H9 (cell line): ENCODE data around the gene TMCO2. TPM values are rescaled to one million over a fixed set of nuclear protein-coding genes. Genes with fewer than 3 reads are reported as not detected.

Experiments
- DNase-seq: peaks from one replicate; pipeline ENCODE4 v3.0.0-alpha.2; 2017
- H2AFZ ChIP-seq: one replicate; pipeline ENCODE4 v1.6.1; 2013; ENCODE audit warnings: mild to moderate bottlenecking, low read length, control low read depth, moderate library complexity
- H2AK5ac ChIP-seq: 2 replicates; pipeline ENCODE4 v1.6.1; 2013; ENCODE audit warnings: low read length, control low read depth, mixed read lengths; ENCODE audit not compliant: insufficient read length
- H2BK120ac ChIP-seq: one replicate; pipeline ENCODE4 v1.6.1; 2013; ENCODE audit warnings: low read depth, mild to moderate bottlenecking, low read length, control low read depth, inconsistent platforms; ENCODE audit not compliant: poor library complexity, severe bottlenecking
- H2BK12ac ChIP-seq: 2 replicates; pipeline ENCODE4 v1.6.1; 2013; ENCODE audit warnings: low read length, control low read depth, mixed read lengths, low read depth; ENCODE audit not compliant: insufficient read length
- H2BK15ac ChIP-seq: 2 replicates; pipeline ENCODE4 v1.6.1; 2013; ENCODE audit warnings: low read depth, low read length, control low read depth
- H2BK20ac ChIP-seq: one replicate; pipeline ENCODE4 v1.6.1; 2013; ENCODE audit warnings: low read depth, mild to moderate bottlenecking, low read length, control low read depth, inconsistent platforms; ENCODE audit not compliant: poor library complexity, severe bottlenecking
- H2BK5ac ChIP-seq: 2 replicates; pipeline ENCODE4 v1.6.1; 2013; ENCODE audit warnings: low read length, control low read depth, mixed read lengths; ENCODE audit not compliant: insufficient read length
- H3K14ac ChIP-seq: 2 replicates; pipeline ENCODE4 v1.6.1; 2013; ENCODE audit warnings: low read length, control low read depth; ENCODE audit not compliant: insufficient read depth
- H3K18ac ChIP-seq: 2 replicates; pipeline ENCODE4 v1.6.1; 2013; ENCODE audit warnings: low read depth, mild to moderate bottlenecking, mixed read lengths, low read length, control low read depth; ENCODE audit not compliant: insufficient read length
- H3K23ac ChIP-seq: 2 replicates; pipeline ENCODE4 v1.6.1; 2013; ENCODE audit warnings: low read length, control low read depth, mixed read lengths, low read depth; ENCODE audit not compliant: insufficient read length
- H3K23me2 ChIP-seq: 2 replicates; pipeline ENCODE4 v1.6.1; 2013; ENCODE audit warnings: low read depth, mild to moderate bottlenecking, mixed read lengths, low read length, control low read depth; ENCODE audit not compliant: insufficient read length, poor library complexity, severe bottlenecking
- H3K27ac ChIP-seq: 2 replicates; pipeline ENCODE4 v1.5.1; 2013; ENCODE audit warnings: low read length, control low read depth, mixed read lengths, low read depth; ENCODE audit not compliant: insufficient read length
- H3K27me3 ChIP-seq: 2 replicates; pipeline ENCODE4 v1.6.1; 2013; ENCODE audit warnings: low read length, control low read depth, inconsistent platforms; ENCODE audit not compliant: insufficient read depth
- H3K4ac ChIP-seq: 2 replicates; pipeline ENCODE4 v1.6.1; 2013; ENCODE audit warnings: low read depth, mild to moderate bottlenecking, control low read depth, inconsistent platforms, low read length, moderate library complexity
- H3K4me1 ChIP-seq: 2 replicates; pipeline ENCODE4 v1.6.1; 2013; ENCODE audit warnings: low read length, control low read depth, inconsistent platforms; ENCODE audit not compliant: insufficient read depth
- H3K4me2 ChIP-seq: 2 replicates; pipeline ENCODE4 v1.6.1; 2013; ENCODE audit warnings: low read length, control low read depth, mixed read lengths; ENCODE audit not compliant: insufficient read length, insufficient read depth
- H3K56ac ChIP-seq: 2 replicates; pipeline ENCODE4 v1.6.1; 2013; ENCODE audit warnings: low read depth, mild to moderate bottlenecking, mixed read lengths, low read length, control low read depth; ENCODE audit not compliant: insufficient read length
- H3K79me1 ChIP-seq: 2 replicates; pipeline ENCODE4 v1.6.1; 2013; ENCODE audit warnings: low read depth, mild to moderate bottlenecking, moderate library complexity, low read length, control low read depth, inconsistent platforms; ENCODE audit not compliant: insufficient read depth, poor library complexity, severe bottlenecking
- H3K79me2 ChIP-seq: 2 replicates; pipeline ENCODE4 v1.6.1; 2013; ENCODE audit warnings: low read length, control low read depth, inconsistent platforms; ENCODE audit not compliant: insufficient read depth
- H3K9ac ChIP-seq: 2 replicates; pipeline ENCODE4 v1.6.1; 2013; ENCODE audit warnings: low read length, control low read depth, mixed read lengths; ENCODE audit not compliant: insufficient read length; ENCODE audit errors: extremely low read depth
- H3K9me3 ChIP-seq: one replicate; pipeline ENCODE4 v1.6.1; 2013; ENCODE audit warnings: low read depth, low read length, inconsistent platforms; ENCODE audit not compliant: control insufficient read depth
- H3T11ph ChIP-seq: one replicate; pipeline ENCODE4 v1.6.1; 2013; ENCODE audit warnings: mild to moderate bottlenecking, low read length, control low read depth, inconsistent platforms
- H4K20me1 ChIP-seq: one replicate; pipeline ENCODE4 v1.6.1; 2013; ENCODE audit not compliant: control insufficient read depth, insufficient read length, insufficient read depth
- H4K5ac ChIP-seq: 2 replicates; pipeline ENCODE4 v1.6.1; 2013; ENCODE audit warnings: low read depth, mild to moderate bottlenecking, mixed read lengths, low read length, control low read depth; ENCODE audit not compliant: insufficient read length
- H4K8ac ChIP-seq: replicated peaks from 2 replicates; pipeline ENCODE4 v1.6.1; 2013; ENCODE audit warnings: low read length, control low read depth, mixed read lengths, low read depth; ENCODE audit not compliant: insufficient read length
- H4K91ac ChIP-seq: 2 replicates; pipeline ENCODE4 v1.6.1; 2013; ENCODE audit warnings: low read depth, mild to moderate bottlenecking, moderate library complexity, mixed read lengths, low read length, control low read depth; ENCODE audit not compliant: insufficient read length
- H3K27ac Mint-ChIP-seq, 3 experiments: 2 replicates in 2 of 3; 3 replicates in 1 of 3; pipeline ENCODE4 v1.8.0; 2020 to 2021; ENCODE audit warnings: mixed read lengths in 3 of 3, mild to moderate bottlenecking in 1 of 3, moderate library complexity in 1 of 3
- H3K27me3 Mint-ChIP-seq: 2 replicates; pipeline ENCODE4 v1.8.0; 2021; ENCODE audit warnings: low read depth, mild to moderate bottlenecking, moderate library complexity, mixed read lengths
- H3K36me3 Mint-ChIP-seq, 3 experiments: 2 replicates in 2 of 3; 3 replicates in 1 of 3; pipeline ENCODE4 v1.8.0; 2020 to 2021; ENCODE audit warnings: low read depth in 3 of 3, mixed read lengths in 3 of 3; ENCODE audit not compliant: insufficient read depth in 1 of 3
- H3K4me1 Mint-ChIP-seq, 2 experiments: 2 replicates each; pipeline ENCODE4 v1.8.0; 2020; ENCODE audit warnings: mixed read lengths in 2 of 2
- H3K4me3 Mint-ChIP-seq, 2 experiments: 2 replicates in 1 of 2; 3 replicates in 1 of 2; pipeline ENCODE4 v1.8.0; 2020 to 2021; ENCODE audit warnings: mild to moderate bottlenecking in 2 of 2, mixed read lengths in 2 of 2, moderate library complexity in 1 of 2
- H3K9me3 Mint-ChIP-seq, 2 experiments: 2 replicates in 1 of 2; 3 replicates in 1 of 2; pipeline ENCODE4 v1.8.0; 2020; ENCODE audit warnings: mild to moderate bottlenecking in 2 of 2, mixed read lengths in 2 of 2, moderate library complexity in 1 of 2
- CTCF ChIP-seq: fragments of 200-600 bp; sonication (generic); conservative IDR thresholded peaks from 3 replicates; pipeline ENCODE4 v1.8.0; 2021; ENCODE audit warnings: antibody characterized with exemption, mild to moderate bottlenecking
- WGBS: extraction: QIAGEN DNeasy Blood & Tissue Kit; methylation state at CpG from one replicate; pipeline ENCODE4 v1.1.7; 2013; ENCODE audit warnings: missing lambda C conversion rate, low lambda C conversion rate, mixed read lengths; ENCODE audit not compliant: insufficient read length; ENCODE audit errors: extremely low coverage; 5-methylcytosine and 5-hydroxymethylcytosine counted together
- total RNA-seq: library from RNA; stranded (reverse); gene quantifications from 2 replicates; pipeline ENCODE4 v1.2.1, GENCODE V29; 2021

Gene TMCO2
- total RNA-seq, 1 experiment from 2014 or later, result not detected

- Histone ChIP-seq H2BK5ac (no peak overlapping the region), H4K20me1 (no peaks in the 10 kb centered on the region)
Measured at GRCh38 chr1:40240390-40240789, 7.3 kb upstream of the TMCO2 start.

More at GRCh38 chr1:40240390-40240789, 7.3 kb upstream of the TMCO2 start:
- Histone ChIP-seq H3T11ph (no peak overlapping the region), H3K27ac (no peak overlapping the region), H3K4me1 (no peaks in the 10 kb centered on the region), H2BK120ac (no peak overlapping the region), H3K23me2 (no peaks in the 10 kb centered on the region), H2BK20ac (no peak overlapping the region), H3K14ac (no peak overlapping the region), H3K4me2 (no peak overlapping the region), H3K79me2 (no peaks in the 10 kb centered on the region), H2BK12ac (no peak overlapping the region), H3K9me3 (no peaks in the 10 kb centered on the region), H3K23ac (no peak overlapping the region), H2AFZ (no peak overlapping the region), H2AK5ac (no peak overlapping the region), H3K27me3 (peaks cover 2% of the 10 kb centered on the region; the same call in 1 of the 2 replicates), H3K79me1 (no peaks in the 10 kb centered on the region), H4K5ac (no peak overlapping the region), H4K8ac (no peak overlapping the region), H3K9ac (no peak overlapping the region), H3K18ac (no peak overlapping the region), H4K91ac (no peak overlapping the region), H2BK15ac (no peak overlapping the region), H3K56ac (no peak overlapping the region), H3K4ac (no peak overlapping the region)
- Mint-ChIP-seq H3K4me3 (no peak overlapping the region), H3K36me3 (peaks cover 17 to 36% (median 28%) of the 10 kb centered on the region in 3 experiments; a peak in 6 of 7 replicates), H3K27ac (no peak overlapping the region), H3K4me1 (no peaks in the 10 kb centered on the region), H3K9me3 (no peaks in the 10 kb centered on the region), H3K27me3 (no peaks in the 10 kb centered on the region)
- WGBS, result no CpG with 5 or more reads among the region's 2 CpGs
- no peak for TF ChIP-seq CTCF
- DNase-seq, result no peak
